H1 (cell line): ENCODE measurements around the gene PRMT3. TPM values are rescaled to one million over a fixed set of nuclear protein-coding genes. Genes with fewer than 3 reads are reported as not detected.

ENCODE experiments used
- ATF2 ChIP-seq: IDR thresholded peaks from 2 replicates; pipeline ENCODE4 v1.6.1; 2012; ENCODE audit warnings: low read length, inconsistent platforms
- BRCA1 ChIP-seq: IDR thresholded peaks from 2 replicates; pipeline ENCODE4 v1.6.1; 2012; ENCODE audit warnings: low read depth, low read length, improper control_type of control experiment
- GTF2F1 ChIP-seq: IDR thresholded peaks from 2 replicates; pipeline ENCODE4 v1.6.1; 2012; ENCODE audit warnings: low read depth, low read length, improper control_type of control experiment, borderline replicate concordance
- SAP30 ChIP-seq: fragments of 300-600 bp; sonication (generic); IDR thresholded peaks from 2 replicates; pipeline ENCODE4 v1.7.1; 2012; ENCODE audit warnings: low read length, moderate library complexity, mild to moderate bottlenecking, inconsistent platforms; ENCODE audit not compliant: insufficient read depth, insufficient replicate concordance
- TEAD4 ChIP-seq: IDR thresholded peaks from 2 replicates; pipeline ENCODE4 v1.6.1; 2012; ENCODE audit warnings: low read depth, low read length, inconsistent platforms, mixed read lengths
- polyA plus RNA-seq, 7 experiments: library from polyadenylated mRNA; depleted of rRNA in 3 of 7; stranded (reverse) in 5 of 7; unstranded in 2 of 7; fragments of >200 nt in 5 of 7; fragments of 200-250 nt in 2 of 7; gene quantifications; 1 replicate in 5 of 7; 2 replicates in 1 of 7; 4 replicates in 1 of 7; pipeline versions ENCODE4 v1.2.1 to v1.2.3, GENCODE V29; 2011 to 2013; ENCODE audit warnings: missing spikeins in 2 of 7, mixed read lengths in 2 of 7
- total RNA-seq: library from RNA; stranded (reverse); fragmentation: NEBNext Ultra II Directional; extraction: Animal tissue kit (Norgen Biotek cat#: 25700); gene quantifications from 2 replicates; pipeline ENCODE4 v1.2.1, GENCODE V29; 2021

Gene PRMT3
- total and polyA plus RNA-seq, 2 of the 8 experiments (the other 6 are each of a cell fraction or from before 2014, with no cell fraction given), result 11.2 to 26.5 TPM

- TF ChIP-seq ATF2, result no peak
- TF ChIP-seq GTF2F1, result no peak
- TF ChIP-seq BRCA1, result no peak
- no peak for TF ChIP-seq TEAD4
- no peak for TF ChIP-seq SAP30
Observed at GRCh38 chr11:20453657-20454316, 66.3 kb downstream of the PRMT3 start (continued).
